SU-DHL-6 (cell line): ENCODE results near the gene C11orf24.

Experiments
- H2AFZ ChIP-seq: fragments of 200-600 bp; sonication (generic); 2 replicates; pipeline ENCODE4 v1.6.1; 2014; ENCODE audit warnings: low read depth, mild to moderate bottlenecking, moderate library complexity, mixed read lengths, antibody characterized with exemption, low read length; ENCODE audit not compliant: severe bottlenecking
- H3F3A ChIP-seq: fragments of 200-600 bp; shearing (Covaris generic); 2 replicates; pipeline ENCODE4 v1.6.0; 2016; ENCODE audit warnings: antibody characterized with exemption, mild to moderate bottlenecking; ENCODE audit not compliant: insufficient read depth
- H3K27ac ChIP-seq: fragments of 200-600 bp; sonication (generic); 2 replicates; pipeline ENCODE4 v1.5.1; 2016; ENCODE audit warnings: low read depth, mild to moderate bottlenecking, low read length, moderate library complexity, mixed read lengths
- H3K27me3 ChIP-seq: fragments of 200-600 bp; sonication (generic), shearing (Covaris generic); 2 replicates; pipeline ENCODE4 v1.6.0; 2014; ENCODE audit warnings: mild to moderate bottlenecking, low read length
- H3K36me3 ChIP-seq: fragments of 200-600 bp; sonication (generic); 2 replicates; pipeline ENCODE4 v1.6.1; 2014; ENCODE audit warnings: mild to moderate bottlenecking, low read length, mixed read lengths
- H3K4me2 ChIP-seq: fragments of 300-600, 200-600 bp; shearing (Covaris generic), sonication (generic); 2 replicates; pipeline ENCODE4 v1.6.0; 2014; ENCODE audit warnings: low read length, low read depth, mild to moderate bottlenecking; ENCODE audit not compliant: poor library complexity, severe bottlenecking
- H3K4me3 ChIP-seq: fragments of 200-600 bp; sonication (generic); 2 replicates; pipeline ENCODE4 v1.5.1; 2014; ENCODE audit warnings: antibody characterized with exemption, low read length, mild to moderate bottlenecking, mixed read lengths; ENCODE audit not compliant: insufficient read depth, poor library complexity, severe bottlenecking
- H3K79me2 ChIP-seq: fragments of 200-600 bp; sonication (generic); 2 replicates; pipeline ENCODE4 v1.6.1; 2014; ENCODE audit warnings: mild to moderate bottlenecking, low read length, moderate library complexity; ENCODE audit not compliant: insufficient read depth
- H3K9ac ChIP-seq: fragments of 200-600 bp; sonication (generic); 2 replicates; pipeline ENCODE4 v1.7.0; 2014; ENCODE audit warnings: mild to moderate bottlenecking, low read length
- H3K9me2 ChIP-seq: fragments of 200-600 bp; sonication (generic); replicated peaks from 2 replicates; pipeline ENCODE4 v1.6.1; 2014; ENCODE audit warnings: low read length; ENCODE audit not compliant: insufficient read depth
- H3K9me3 ChIP-seq: fragments of 200-600 bp; sonication (generic); 2 replicates; pipeline ENCODE4 v1.6.1; 2014; ENCODE audit warnings: low read length, mixed read lengths; ENCODE audit not compliant: insufficient read depth
- H4K20me1 ChIP-seq: fragments of 200-600 bp; sonication (generic); 2 replicates; pipeline ENCODE4 v1.6.1; 2014; ENCODE audit warnings: low read depth, mild to moderate bottlenecking, antibody characterized with exemption, low read length, moderate library complexity, mixed read lengths
- EZH2phosphoT487 ChIP-seq: fragments of 200-600 bp; sonication (generic), shearing (Covaris generic); conservative IDR thresholded peaks from 2 replicates; pipeline ENCODE4 v1.6.1; 2018; ENCODE audit warnings: mild to moderate bottlenecking, antibody characterized with exemption, low read length, moderate library complexity, mixed read lengths
- TF ChIP-seq, protein P1 (sequence below): fragments of 200-600 bp; sonication (generic); IDR thresholded peaks from one replicate; pipeline ENCODE4 v1.5.1; 2017; ENCODE audit warnings: antibody characterized with exemption, mild to moderate bottlenecking, low read length, moderate library complexity; ENCODE audit not compliant: insufficient read depth, poor library complexity, severe bottlenecking

C11orf24 gene

DNA sequence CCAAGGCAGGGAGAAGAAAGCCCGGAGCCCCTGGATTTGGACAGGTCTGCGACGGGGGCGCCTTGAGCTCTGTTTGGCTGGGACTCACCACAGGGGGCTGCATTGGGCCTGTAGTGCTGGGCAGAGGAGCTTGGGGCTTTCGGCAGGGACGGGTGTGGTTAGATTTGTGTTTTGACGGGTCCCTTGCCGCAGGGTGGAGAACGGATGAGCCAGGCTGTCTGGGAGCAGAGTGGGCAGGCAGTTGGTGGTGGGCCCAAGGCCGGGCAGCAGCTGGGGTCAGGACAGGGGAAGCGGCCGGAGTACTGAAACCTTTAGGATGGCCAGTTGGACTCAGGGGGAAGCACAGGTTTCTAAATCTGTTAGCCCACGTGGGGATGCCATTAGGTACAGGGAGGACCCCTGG lies 13.4 kb downstream of the C11orf24 start:
- H2AFZ ChIP-seq: no peak overlapping the region
- H3K9me3 ChIP-seq: no peaks in the 10 kb centered on the region
- H3K9ac ChIP-seq: no peak overlapping the region
- no peak overlapping the region for H3K27ac ChIP-seq
- no peak overlapping the region for H3K4me2 ChIP-seq
- no peak overlapping the region for H3K4me3 ChIP-seq
- TF ChIP-seq, protein P1, sequence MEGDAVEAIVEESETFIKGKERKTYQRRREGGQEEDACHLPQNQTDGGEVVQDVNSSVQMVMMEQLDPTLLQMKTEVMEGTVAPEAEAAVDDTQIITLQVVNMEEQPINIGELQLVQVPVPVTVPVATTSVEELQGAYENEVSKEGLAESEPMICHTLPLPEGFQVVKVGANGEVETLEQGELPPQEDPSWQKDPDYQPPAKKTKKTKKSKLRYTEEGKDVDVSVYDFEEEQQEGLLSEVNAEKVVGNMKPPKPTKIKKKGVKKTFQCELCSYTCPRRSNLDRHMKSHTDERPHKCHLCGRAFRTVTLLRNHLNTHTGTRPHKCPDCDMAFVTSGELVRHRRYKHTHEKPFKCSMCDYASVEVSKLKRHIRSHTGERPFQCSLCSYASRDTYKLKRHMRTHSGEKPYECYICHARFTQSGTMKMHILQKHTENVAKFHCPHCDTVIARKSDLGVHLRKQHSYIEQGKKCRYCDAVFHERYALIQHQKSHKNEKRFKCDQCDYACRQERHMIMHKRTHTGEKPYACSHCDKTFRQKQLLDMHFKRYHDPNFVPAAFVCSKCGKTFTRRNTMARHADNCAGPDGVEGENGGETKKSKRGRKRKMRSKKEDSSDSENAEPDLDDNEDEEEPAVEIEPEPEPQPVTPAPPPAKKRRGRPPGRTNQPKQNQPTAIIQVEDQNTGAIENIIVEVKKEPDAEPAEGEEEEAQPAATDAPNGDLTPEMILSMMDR: no peak
- no peak for TF ChIP-seq EZH2phosphoT487
- no peaks in the 10 kb centered on the region for H3K9me2 ChIP-seq
- H3K36me3 ChIP-seq: no peaks in the 10 kb centered on the region
- no peaks in the 10 kb centered on the region for H3K27me3 ChIP-seq
- H4K20me1 ChIP-seq: no peaks in the 10 kb centered on the region
- no peaks in the 10 kb centered on the region for H3K79me2 ChIP-seq
- no peaks in the 10 kb centered on the region for H3F3A ChIP-seq

DNA sequence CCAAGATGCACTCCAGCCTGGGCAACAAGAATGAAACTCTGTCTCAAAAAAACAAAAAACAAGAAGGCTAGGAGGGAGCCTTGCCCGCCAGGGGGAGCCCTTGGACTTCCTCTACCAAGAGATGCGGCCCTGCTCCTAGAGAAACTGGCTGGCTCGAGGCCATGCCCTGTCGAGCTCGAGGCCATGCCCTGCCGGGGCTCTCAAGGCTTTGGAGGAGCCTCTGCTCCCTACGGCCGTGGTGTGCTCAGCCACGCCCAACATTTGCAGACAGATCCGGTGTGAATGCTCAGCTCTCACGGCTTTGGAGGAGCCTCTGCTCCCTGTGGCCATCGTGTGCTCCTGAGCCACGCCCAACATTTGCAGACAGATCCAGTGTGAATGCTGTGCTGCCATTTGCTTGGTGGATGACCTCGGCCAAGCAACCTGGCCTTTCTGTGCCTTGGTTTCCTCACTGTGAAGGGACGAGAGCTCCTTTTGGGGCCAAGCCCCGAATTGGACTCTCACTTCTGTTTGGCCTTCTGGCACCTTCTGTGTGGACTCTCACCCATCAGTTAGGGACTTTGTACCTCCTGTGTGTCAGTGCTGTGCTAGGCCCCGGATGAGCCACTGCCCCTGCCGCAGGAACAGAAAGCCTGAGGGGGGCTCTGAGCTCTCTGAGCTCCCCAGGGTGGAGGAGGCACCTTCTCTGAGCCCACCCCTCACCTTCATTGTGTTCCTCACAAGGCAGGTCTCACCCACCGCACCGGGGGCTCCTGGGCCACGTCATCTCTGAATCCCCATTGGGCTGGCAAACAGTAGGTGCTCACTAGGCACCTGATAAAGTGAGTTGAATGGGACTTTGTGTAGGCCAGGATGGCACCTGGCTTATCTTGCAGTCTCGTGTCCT lies 14.1 kb downstream of the C11orf24 start:
- no peaks in the 10 kb centered on the region for H3K36me3 ChIP-seq
- H4K20me1 ChIP-seq: no peaks in the 10 kb centered on the region
- TF ChIP-seq, protein P1: peak; percentile 47
- no peak for TF ChIP-seq EZH2phosphoT487
- H2AFZ ChIP-seq: peak overlapping the region; percentile 74
- no peaks in the 10 kb centered on the region for H3K9me2 ChIP-seq
- no peak overlapping the region for H3K27ac ChIP-seq
- H3K4me3 ChIP-seq: no peak overlapping the region
- H3K9ac ChIP-seq: no peak overlapping the region; the same call in 1 of the 2 replicates
- no peaks in the 10 kb centered on the region for H3F3A ChIP-seq
- no peaks in the 10 kb centered on the region for H3K79me2 ChIP-seq
- H3K4me2 ChIP-seq: no peak overlapping the region
- H3K9me3 ChIP-seq: no peaks in the 10 kb centered on the region
- no peaks in the 10 kb centered on the region for H3K27me3 ChIP-seq

DNA sequence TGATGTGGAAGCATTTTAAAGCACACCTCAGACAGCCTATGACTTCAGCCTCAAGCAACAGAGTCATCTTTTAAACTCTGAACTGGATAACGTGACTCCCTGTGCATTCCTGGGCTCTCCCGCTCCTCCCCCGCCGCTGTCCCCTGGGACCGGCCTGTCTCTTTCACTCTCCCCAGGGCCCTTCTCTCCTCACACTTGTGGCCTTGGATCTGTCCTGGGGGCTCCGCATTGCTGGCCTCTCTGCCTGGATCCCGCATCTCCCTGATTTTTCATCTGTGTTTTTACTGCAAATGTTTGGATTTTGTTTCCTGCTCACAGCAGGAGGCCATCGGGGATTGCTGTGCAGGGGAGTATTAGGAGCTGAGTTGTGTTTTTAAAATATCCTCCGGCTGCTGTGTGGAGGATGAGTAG lies 15.4 kb downstream of the C11orf24 start:
- no peak overlapping the region for H3K9ac ChIP-seq
- TF ChIP-seq EZH2phosphoT487: no peak
- TF ChIP-seq, protein P1: no peak
- H2AFZ ChIP-seq: no peak overlapping the region

More for the DNA sequence above, 15.4 kb downstream of the C11orf24 start:
- H3K27ac ChIP-seq: no peak overlapping the region
- no peak overlapping the region for H3K4me2 ChIP-seq
- H3F3A ChIP-seq: no peaks in the 10 kb centered on the region
- no peaks in the 10 kb centered on the region for H3K9me3 ChIP-seq
- no peaks in the 10 kb centered on the region for H3K79me2 ChIP-seq
- no peaks in the 10 kb centered on the region for H3K36me3 ChIP-seq
- H3K27me3 ChIP-seq: no peaks in the 10 kb centered on the region
- no peaks in the 10 kb centered on the region for H4K20me1 ChIP-seq
- no peaks in the 10 kb centered on the region for H3K9me2 ChIP-seq
- H3K4me3 ChIP-seq: no peak overlapping the region
